Activated CD8-positive, alpha-beta memory T cell treated with anti-CD3 and anti-CD28 coated beads, Interleukin-2, amount 50 U/mL, for 1 hour (primary cell): ENCODE measurements around the gene MT2A.

Experiments
- DNase-seq: peaks from one replicate; pipeline ENCODE4 v3.0.0-alpha.2; 2020; ENCODE audit errors: extremely low read depth

The MT2A gene

DNA sequence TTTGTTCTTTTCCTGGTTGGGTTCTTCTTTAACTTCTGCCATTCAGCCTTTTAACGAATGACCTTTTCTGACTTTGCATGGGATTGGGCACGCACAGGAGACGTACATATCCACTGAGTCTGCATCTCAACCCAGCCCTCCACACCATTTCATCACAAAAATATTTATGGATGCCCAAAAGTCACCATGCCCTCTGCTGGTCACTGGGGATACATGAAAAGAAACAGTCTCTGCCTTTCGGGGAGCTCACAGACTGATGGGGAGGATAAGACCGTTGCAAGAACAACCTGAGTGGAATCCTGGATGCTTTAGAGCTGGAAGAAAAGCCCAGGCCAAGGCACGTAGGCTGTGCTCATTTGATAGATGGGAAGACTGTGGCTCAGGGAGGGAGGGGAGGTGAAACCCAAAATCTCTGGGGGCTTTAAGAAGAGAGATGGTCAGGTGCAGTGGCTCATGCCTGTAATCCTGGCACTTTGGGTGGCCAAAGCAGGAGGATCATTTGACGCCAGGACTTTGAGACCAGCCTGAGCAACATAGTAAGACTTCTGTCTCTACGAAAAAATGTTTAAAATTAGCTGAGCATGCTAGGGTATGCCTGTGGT is 7.9 kb upstream of the MT2A start:
- DNase-seq: no peak

- no peak for DNase-seq
Measured at GRCh38 chr16:56601325-56601724, 7.1 kb upstream of the MT2A start.

- no peak for DNase-seq
Measured at GRCh38 chr16:56603589-56603988, 4.8 kb upstream of the MT2A start.

GRCh38 chr16:56604966-56605365 is 3.4 kb upstream of the MT2A start:
- no peak for DNase-seq

- no peak for DNase-seq
Measured at GRCh38 chr16:56605475-56605874, 2.9 kb upstream of the MT2A start.

- DNase-seq: no peak
Measured at GRCh38 chr16:56606071-56606475, 2.3 kb upstream of the MT2A start.

DNA sequence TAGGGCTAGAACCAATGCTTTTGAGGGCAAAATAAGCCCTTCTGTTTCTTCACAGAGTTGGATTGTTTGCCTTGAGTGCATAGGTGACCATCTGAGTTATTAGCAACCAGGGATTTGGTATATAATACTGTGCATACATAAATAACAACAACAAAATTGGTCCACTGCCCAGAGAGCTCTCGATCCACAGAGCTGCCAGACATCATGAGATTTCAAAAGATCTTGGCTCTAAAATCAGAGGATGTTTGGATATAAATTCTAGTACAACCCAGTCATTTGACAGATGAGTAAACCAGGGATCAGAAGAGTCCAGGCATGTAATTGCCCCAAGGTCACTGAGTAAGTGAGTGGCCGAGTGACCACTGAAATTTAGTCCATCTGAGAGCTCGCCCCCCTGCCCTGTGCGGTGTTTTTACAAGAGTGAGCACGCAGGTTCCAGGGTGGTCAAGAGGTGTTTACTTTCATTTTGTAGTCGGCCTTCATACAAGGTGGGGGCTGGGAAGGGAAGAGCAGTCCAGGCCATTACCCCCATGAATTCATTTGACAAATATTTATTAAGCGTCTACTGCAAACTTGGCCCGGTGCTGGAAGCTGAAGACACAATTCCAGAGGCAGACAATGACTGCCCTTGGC is 1.8 kb upstream of the MT2A start:
- no peak for DNase-seq

DNA sequence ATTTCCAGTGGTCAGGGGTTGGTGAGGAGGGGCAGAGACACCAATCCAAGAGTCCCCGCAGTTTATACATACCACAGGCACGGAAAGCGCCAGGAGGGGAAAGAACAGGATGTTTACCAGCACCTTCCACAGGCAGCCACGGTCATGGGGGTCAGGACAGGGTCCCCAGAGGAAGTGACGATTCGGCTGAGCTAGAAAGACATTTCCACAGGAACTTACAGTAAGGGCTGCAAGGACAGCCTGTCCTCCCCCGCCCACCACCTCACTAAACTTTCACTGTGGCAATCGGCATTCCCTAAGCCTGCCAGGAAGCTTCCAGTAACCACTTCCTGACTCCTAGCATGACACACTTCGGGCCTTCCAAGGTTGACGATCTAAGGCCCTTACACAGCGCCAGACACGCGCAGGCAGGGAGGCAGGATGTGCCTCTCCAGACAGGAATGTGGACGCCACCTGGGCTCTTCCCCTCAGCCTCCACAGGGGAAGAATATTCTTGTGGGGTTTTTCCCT is 1.2 kb upstream of the MT2A start:
- DNase-seq: no peak

DNA sequence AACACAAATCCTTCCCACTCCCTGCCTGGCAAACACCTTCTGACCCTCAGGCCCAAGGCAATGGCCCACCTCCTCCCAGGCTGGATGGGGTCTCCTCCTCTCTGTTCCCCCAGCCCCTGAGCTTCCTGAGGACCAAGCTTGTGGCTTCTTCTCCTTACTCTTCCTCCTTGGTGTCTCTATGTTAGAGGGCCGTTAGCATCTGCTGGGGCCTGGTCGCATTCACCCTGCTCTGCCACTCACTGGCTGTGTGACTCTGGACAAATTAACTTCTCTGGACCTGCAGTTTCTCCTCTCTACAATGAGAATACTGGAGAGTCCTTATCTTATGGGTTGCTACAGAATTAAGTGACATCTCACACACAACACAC is 725 bp upstream of the MT2A start:
- no peak for DNase-seq

DNA sequence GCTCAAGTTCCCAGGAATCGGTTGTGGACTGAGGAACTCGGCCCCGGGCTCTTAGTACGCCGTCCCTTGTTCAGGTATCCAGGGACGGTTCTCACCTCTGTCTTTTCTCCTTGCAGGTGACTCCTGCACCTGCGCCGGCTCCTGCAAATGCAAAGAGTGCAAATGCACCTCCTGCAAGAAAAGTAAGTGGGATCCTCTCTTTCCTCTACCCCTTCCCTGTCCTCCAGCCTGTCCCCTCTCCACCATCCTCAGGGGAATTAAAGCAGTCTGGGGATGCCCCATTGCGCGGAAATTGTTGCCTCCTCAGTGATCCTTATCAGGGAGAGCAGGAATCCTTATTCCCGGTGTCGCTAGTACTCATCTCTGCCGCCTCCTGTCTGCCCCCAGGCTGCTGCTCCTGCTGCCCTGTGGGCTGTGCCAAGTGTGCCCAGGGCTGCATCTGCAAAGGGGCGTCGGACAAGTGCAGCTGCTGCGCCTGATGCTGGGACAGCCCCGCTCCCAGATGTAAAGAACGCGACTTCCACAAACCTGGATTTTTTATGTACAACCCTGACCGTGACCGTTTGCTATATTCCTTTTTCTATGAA is 585 bp downstream of the MT2A start:
- DNase-seq: no peak

DNA sequence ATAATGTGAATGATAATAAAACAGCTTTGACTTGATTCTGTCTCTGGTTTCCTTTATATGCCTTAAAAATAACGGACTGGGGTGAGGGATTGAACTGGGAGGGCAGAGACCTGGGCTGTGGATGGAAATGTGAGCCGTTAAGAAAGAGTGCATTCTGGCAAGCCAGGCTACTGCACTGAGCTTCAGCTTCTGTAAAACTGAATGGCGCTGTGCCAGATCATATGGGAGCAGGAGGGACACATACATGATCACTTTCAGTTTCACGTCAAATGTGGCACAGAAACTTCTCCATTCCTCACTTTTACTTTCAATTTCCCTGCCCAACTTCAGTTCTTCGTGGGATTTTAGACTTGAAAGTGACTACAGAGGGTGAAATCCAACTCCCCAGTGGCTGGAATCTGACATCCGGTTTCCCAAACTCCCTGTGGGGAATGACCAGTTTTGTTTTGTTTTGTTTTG is 1.1 kb downstream of the MT2A start:
- DNase-seq: peak; percentile 64

GRCh38 chr16:56610017-56610608 is 1.7 kb downstream of the MT2A start:
- no peak for DNase-seq

DNA sequence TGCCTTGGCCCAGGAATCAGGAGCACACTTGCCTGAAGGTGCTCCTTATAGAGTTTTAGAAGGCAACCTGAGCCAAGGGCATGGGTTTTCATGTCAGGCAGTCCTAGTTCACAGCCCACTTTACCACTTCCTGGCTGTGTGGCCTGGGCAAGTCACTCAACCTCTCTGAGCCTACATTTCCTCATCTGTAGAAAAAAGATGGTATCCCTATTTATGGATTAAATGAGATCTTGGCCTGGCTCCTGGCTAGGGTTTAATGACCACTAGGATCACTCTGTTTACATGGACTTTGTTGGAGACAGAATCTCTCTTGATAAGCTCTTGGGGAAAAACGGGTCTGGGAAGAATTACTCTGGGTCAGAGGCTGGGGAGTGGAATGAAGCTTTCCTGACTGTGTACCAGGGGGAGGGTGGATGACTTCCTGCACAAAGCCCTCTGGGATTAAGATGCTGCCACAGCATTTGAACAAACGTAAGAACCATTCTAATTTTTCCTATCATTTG is 2.3 kb downstream of the MT2A start:
- DNase-seq: no peak

- DNase-seq: no peak
Measured at GRCh38 chr16:56611281-56611833, 3.0 kb downstream of the MT2A start.

DNA sequence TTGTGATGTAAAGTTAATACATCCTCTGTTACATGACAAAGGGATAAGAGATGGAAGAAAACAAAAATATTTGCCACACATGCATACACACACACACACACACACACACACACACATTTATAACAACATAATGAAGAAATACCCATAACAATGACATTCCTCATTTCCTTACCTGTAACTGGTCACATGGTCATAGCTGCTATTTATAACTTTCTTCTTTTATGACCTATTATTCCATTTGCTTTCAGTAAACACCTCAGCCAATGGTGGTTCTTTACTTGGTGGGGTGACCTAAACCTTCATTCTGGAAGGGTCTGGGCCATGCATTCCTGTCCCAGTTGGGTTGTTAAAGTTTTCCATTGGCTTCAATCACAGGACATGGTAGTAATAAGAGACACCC is 5.3 kb downstream of the MT2A start:
- no peak for DNase-seq

- no peak for DNase-seq
Measured at GRCh38 chr16:56614549-56614991, 6.2 kb downstream of the MT2A start.

DNA sequence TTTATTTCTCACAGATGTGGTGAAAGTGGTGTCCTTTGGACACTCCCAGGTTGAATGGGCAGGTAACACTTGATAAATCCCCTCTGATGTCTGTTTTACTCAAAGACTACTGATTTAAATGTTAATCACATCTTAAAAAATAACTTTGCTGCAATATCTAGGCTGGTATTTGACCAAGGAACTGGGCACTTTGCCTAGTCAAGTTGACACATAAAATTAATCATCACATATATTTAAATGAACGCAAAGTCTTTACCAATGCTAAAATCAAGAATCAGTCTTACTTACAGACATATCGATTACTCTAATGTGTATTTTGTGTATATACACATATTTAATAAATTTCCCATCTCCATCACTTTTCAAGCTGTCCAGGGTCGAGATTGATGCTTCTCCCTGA is 7.0 kb downstream of the MT2A start:
- DNase-seq: no peak

DNA sequence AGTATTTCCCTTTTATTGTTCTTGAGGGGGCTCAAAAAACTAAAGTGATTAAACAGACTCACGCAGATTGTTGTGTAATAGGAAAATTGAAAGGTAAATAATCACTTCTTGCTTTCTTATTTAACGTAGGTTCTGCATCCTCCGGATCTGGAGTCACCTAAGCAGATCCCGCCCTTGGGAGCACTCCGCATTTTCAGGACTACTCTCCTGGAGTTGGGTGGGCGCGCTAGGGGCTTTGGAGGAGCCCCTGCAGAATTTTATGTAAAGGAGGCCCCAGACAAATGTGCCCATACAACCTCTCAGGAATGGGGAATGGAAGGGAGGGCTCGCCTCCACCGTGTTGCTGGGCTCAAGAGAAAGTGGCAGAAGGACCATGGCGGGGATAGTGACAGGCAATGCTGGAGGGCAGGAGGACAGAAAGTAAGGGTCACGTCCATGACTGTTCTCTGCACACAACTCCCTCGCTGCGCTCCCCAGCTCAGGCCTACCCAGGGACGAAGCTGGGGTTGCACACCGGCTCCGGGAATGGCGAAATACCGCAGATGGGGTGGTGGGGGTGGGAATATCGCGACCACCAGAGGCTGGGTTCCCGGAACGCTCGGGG is 8.3 kb downstream of the MT2A start:
- no peak for DNase-seq

DNA sequence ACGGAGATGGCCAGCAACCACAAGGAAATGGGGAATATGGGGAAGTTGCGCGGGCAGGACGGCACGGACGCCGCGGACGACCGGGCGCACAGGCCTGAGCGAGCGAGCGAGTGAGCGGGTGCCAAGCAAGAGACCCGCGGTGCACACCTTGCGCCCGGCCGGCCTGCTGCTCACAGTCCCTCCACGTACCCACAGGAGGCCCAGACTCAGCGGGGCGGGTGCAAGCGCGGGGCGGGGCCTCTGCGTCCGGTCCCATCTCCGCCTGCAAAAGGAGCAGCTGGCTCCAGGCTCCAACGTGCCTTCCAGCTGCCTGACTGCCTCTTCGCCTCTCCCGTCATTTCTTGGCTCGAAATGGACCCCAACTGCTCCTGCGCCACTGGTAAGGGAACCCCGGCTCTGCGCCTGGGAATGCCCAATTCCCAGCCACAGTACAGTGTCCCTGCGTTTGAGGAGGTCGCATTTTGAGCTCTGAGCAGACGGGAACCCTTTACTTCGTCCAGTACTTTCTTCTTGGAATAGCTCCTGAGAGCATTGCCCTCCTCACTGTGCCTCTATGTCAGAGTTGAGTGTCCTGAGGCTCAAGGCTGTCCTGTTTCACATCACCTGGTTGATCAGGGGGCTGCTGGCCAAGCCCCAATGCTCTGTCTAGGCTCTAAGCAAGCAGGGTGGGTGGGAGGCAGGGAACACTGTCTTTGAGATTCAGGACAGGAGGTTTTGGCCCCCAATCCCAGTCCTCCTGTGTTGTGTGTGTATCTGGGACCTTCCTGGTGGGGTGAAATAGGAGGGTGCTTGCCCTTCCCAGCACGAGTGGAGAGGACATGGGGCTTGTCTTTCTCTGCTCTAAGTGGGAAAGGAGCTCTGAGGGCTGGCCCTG is 9.1 kb downstream of the MT2A start:
- no peak for DNase-seq

DNA sequence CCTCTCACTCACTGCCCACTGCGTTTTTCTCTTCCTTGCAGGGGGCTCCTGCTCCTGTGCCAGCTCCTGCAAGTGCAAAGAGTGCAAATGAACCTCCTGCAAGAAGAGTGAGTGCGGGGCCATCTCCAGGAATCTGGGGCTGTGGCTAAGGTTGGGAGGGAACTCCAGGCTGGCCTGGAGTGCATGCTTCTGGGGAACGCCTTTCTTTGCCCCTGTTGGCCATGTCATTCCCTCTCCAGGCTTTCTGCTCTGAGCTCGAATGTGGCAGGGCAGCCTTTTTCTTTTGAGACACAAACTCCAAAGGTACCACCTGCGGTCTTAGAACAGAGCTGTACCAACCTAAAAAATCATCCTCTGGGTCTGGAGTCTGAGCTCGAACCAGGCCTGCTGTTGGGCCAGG is 9.8 kb downstream of the MT2A start:
- DNase-seq: no peak

- DNase-seq: no peak
Measured at GRCh38 chr16:56620339-56620897, 12.0 kb downstream of the MT2A start.
